AG09309 (cell line): ENCODE measurements around the gene SEPTIN12.

ENCODE experiments used
- DNase-seq: peaks from one replicate; pipeline ENCODE4 v3.0.0-alpha.2; 2010; ENCODE audit warnings: low read depth
- H3K4me3 ChIP-seq: 2 replicates; pipeline ENCODE4 v1.5.1; 2011; ENCODE audit warnings: mild to moderate bottlenecking, low read depth, low read length, moderate library complexity; ENCODE audit not compliant: control insufficient read depth
- TF ChIP-seq, protein P1 (sequence below): IDR thresholded peaks from 2 replicates; pipeline ENCODE4 v1.5.1; 2011; ENCODE audit warnings: mild to moderate bottlenecking, low read depth, low read length, inconsistent platforms; ENCODE audit not compliant: insufficient read depth, control insufficient read depth; ENCODE audit errors: missing control alignments

SEPTIN12 gene

DNA sequence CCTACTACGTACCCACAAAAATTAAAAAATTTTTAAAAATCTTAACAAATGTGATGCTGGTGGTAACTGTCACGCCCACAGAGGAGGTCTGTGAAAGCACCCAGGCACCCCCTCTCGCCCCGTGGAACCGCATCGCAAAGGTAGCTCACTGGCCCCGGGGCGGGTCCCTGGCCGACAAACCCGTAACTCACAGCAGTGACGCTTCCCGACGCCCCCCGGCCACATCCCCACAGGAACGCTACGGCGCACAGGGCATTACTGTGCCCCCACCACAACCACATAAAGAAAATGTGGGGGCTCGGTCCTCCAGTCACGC is 54.4 kb downstream of the SEPTIN12 start:
- no peak for DNase-seq
- TF ChIP-seq, protein P1, sequence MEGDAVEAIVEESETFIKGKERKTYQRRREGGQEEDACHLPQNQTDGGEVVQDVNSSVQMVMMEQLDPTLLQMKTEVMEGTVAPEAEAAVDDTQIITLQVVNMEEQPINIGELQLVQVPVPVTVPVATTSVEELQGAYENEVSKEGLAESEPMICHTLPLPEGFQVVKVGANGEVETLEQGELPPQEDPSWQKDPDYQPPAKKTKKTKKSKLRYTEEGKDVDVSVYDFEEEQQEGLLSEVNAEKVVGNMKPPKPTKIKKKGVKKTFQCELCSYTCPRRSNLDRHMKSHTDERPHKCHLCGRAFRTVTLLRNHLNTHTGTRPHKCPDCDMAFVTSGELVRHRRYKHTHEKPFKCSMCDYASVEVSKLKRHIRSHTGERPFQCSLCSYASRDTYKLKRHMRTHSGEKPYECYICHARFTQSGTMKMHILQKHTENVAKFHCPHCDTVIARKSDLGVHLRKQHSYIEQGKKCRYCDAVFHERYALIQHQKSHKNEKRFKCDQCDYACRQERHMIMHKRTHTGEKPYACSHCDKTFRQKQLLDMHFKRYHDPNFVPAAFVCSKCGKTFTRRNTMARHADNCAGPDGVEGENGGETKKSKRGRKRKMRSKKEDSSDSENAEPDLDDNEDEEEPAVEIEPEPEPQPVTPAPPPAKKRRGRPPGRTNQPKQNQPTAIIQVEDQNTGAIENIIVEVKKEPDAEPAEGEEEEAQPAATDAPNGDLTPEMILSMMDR = no peak
- H3K4me3 ChIP-seq = peak overlapping the region; percentile 93

DNA sequence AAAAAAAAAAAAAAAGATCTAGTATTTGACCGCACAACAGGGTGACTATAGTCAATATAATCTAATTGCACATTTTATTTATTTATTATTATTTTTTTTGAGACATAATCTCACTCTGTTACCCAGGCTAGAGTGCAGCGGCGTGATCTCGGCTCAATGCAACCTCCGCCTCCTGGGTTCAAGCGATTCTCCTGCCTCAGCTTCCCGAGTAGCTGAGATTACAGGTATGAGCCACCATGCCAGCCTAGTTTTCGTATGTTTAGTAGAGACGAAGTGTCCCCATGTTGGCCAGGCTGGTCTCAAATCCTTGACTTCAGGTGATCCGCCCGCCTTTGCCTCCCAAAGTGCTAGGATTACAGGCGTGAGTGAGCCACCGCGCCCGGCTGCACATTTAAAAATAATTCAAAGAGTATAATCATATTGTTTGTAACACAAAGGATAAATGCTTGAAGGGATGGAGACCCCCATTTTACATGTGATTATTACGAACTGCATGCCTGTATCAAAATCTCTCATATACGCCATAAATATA is 54.9 kb downstream of the SEPTIN12 start:
- TF ChIP-seq, protein P1 = no peak
- DNase-seq = no peak
- H3K4me3 ChIP-seq = peak overlapping the region; percentile 93

DNA sequence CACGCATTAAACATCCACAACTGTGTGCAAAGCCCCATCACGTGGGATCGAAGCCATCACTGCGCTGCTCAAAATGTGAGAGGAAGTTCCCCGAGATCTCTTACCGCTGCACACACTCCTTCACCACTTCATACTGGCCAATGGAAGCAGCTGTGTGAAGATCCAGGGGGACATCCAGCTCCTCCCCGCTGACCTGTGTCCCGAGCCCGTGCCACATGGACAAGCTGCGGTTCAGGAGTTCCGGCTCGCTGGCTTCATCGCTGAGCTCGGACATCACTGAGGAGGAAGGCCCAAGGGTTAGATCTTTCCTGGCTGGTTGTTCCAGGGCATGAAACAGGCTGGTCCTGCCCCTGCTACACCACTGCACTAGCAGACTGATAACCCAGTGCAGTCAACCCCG is 58.3 kb downstream of the SEPTIN12 start:
- TF ChIP-seq, protein P1 = no peak
- no peak for DNase-seq
- H3K4me3 ChIP-seq = no peak overlapping the region

DNA sequence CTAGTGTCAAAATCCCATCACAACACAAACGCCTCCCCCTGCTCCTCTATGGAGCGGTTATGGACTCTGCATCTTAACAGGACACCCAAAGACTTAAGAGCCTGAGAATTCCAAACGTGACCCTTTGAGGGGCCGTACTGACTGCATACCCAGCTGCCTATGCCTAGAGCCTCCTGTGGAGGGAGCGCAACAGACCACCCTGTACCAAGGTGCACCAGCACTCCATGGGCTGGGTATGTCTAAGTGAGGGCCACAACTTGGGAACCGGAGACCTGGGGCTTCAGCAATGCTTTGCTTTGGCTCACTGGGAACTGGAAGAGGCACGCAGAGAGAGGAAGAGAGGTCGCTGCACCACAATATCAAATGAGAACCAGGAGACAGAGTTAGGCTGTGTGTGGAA is 59.5 kb downstream of the SEPTIN12 start:
- TF ChIP-seq, protein P1 = no peak

More for the DNA sequence above, 59.5 kb downstream of the SEPTIN12 start:
- no peak for DNase-seq
- H3K4me3 ChIP-seq = no peak overlapping the region
